DND-41 (cell line): ENCODE data around the gene DLK1.

ENCODE experiments used
- EZH2 ChIP-seq: IDR thresholded peaks from 3 replicates; pipeline ENCODE4 v1.6.1; 2012; ENCODE audit warnings: borderline replicate concordance, low read depth, mild to moderate bottlenecking, moderate library complexity, low read length, inconsistent platforms; ENCODE audit not compliant: severe bottlenecking
- TF ChIP-seq, protein P1 (sequence below): IDR thresholded peaks from 2 replicates; pipeline ENCODE4 v1.5.1; 2012; ENCODE audit warnings: borderline replicate concordance, low read length, moderate library complexity, mild to moderate bottlenecking; ENCODE audit not compliant: poor library complexity, severe bottlenecking; ENCODE audit errors: extremely low read depth

DNA sequence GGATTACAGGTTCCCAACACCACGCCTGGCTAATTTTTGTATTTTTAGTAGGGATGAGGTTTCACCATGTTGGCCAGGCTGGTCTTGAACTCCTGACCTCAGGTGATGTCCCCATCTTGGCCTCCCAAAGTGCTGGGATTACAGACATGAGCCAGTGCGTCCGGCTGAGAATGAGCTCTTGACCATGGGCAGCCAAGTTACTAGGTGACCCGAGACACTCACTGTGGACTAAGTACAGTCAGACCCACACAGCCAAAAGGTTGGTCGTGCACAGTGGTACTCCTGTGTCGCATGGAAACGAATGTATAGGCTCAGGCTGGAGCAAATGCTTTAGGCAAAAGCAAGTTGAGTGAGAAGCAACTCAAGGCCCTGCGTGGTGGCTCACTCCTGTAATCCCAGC is 21.0 kb downstream of the DLK1 start:
- TF ChIP-seq, protein P1, sequence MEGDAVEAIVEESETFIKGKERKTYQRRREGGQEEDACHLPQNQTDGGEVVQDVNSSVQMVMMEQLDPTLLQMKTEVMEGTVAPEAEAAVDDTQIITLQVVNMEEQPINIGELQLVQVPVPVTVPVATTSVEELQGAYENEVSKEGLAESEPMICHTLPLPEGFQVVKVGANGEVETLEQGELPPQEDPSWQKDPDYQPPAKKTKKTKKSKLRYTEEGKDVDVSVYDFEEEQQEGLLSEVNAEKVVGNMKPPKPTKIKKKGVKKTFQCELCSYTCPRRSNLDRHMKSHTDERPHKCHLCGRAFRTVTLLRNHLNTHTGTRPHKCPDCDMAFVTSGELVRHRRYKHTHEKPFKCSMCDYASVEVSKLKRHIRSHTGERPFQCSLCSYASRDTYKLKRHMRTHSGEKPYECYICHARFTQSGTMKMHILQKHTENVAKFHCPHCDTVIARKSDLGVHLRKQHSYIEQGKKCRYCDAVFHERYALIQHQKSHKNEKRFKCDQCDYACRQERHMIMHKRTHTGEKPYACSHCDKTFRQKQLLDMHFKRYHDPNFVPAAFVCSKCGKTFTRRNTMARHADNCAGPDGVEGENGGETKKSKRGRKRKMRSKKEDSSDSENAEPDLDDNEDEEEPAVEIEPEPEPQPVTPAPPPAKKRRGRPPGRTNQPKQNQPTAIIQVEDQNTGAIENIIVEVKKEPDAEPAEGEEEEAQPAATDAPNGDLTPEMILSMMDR: no peak
- TF ChIP-seq EZH2: no peak
